Hindlimb muscle (tissue), 1 donor: ENCODE data around the gene EHMT2. TPM values are rescaled to one million over a fixed set of nuclear protein-coding genes. Genes with fewer than 3 reads are reported as not detected.

Experiments used
- DNase-seq: peaks from one replicate; pipeline ENCODE4 v3.0.0-alpha.2; 2013
- polyA plus RNA-seq: library from polyadenylated mRNA; unstranded; fragments of 120-200 nt; gene quantifications from one replicate; pipeline ENCODE4 v1.2.1, GENCODE V29; 2013; ENCODE audit not compliant: insufficient read length

EHMT2 gene
- polyA plus RNA-seq, 1 donor, result 33.6 TPM

DNA sequence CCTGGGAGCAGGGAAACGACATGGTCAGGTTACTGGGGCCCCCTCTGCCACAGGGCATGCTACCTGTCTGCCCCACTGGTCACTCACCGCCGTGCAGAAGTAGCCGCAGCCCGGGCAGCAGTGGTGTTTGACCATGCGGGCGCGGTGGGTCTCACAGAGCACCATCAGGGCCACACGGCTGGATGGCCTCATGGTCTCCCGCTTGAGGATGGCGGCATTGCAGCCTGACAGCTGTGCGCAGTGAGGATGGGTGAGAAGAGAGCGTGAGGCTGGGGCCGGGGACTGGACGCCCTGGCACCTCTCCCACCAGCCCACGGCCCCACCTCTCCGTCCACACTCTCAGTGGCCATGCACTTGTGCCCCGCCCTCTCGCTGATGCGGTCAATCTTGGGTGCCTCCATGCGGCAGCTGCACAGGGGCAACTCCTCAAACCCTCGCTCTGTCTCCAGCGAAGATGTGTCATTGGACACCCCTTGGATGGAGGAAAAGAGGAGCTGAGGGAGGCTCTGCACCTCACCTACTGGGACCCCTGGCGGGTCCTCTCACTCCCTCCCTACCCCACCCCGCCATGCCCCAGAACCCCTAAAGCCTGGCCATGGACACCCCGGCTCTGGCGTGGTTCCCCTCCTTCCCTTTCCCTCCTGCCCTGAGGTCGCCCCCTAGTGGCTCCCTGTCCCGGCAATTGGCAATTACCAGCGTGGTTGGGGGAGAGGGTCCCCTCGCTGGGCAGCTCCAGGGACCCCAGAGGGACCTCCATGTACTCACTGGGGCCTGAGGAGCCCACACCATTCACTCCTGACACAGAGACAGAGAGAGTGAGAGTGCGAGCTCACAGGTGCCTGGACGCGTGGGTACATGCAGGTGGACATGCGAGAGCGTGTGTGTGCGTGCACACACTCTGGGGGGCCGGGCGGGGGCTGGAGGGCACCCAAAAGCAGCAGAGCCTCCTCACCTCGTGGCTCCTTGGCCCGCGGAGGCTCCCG is 8.9 kb downstream of the EHMT2 start:
- DNase-seq, result no peak

DNA sequence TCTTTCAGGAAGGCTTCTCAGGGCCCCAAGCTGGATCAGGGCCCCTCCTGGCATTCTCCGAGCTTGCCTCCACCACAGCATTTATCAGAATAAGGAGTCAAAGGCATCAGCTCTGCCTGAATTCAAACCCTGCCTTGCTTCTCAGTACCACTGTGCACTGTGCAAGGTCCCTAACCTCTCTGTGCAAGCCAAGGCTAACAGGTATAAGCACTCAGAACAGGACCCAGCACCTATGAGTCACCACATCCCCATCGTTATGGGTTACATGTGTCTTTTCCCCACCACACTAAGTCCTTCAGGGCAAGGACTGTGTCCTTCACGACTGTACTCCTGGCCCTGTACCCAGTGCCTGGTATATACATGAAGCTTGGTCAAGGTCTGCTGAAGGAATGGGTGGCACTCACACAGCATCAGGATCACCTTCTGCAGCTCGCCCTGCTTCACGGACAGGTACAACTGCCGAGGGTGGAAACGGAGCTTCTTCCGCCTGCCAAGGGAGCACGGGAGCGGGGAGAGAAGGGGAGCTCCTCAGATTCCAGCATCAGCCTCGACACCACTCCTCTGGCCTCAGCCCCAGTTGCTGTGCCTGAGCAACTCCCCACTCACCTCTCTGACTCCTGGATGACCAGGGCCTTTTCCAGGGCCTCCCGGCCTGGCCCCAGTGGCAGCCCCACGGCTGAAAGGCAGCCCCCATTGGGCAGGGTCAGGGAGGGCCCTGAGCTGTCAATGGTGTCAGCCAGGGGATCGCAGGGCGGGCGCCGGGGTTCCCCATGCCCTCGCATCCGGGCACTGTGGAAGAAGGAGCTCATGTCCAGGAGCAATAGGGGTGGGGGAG is 10.1 kb downstream of the EHMT2 start:
- DNase-seq, result no peak

DNA sequence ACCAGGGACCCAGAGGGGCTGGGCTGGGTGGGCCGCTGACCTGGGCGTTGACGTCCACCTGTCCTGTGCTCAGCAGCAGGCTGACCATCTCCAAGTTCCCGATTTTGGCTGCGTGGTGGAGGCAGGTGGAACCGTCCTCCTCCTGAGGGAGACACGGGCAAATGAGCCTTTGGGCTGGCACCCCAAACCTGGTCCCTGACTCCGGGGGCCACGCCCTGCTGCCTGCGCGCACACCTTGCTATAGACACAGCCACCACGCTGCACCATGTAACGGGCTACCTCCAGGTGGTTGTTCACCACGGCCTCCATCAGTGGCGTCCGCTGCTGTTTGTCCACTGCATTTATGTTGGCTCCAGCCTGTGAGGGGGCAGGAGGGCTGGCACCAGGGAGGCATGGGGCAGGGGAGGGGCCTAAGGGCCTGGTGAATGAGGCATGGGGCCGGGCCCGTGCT is 10.9 kb downstream of the EHMT2 start:
- no peak for DNase-seq

DNA sequence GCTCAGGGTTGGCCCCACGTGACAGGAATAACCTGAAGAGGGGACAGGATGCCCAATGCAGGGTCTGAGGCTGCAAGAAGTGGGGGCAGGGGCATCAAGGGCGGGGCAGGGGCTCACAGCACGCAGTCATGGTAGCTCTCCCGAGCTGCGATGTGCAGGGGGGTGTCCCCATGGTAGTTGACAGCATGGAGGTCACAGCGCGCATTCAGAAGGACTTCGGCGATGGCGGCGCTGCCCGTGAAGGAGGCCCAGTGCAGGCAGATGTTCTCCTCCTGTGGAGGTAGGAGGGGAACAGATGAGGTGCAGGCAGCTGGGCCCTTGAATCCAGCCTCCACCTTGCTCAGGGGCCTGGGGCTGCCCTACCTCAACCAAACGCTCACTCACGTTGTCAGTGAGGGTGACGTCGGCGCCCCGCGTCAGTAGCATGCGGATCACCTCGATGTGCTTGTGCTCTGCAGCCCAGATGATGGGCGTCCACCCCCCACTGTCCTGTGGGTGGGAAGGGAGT is 12.9 kb downstream of the EHMT2 start:
- no peak for DNase-seq

DNA sequence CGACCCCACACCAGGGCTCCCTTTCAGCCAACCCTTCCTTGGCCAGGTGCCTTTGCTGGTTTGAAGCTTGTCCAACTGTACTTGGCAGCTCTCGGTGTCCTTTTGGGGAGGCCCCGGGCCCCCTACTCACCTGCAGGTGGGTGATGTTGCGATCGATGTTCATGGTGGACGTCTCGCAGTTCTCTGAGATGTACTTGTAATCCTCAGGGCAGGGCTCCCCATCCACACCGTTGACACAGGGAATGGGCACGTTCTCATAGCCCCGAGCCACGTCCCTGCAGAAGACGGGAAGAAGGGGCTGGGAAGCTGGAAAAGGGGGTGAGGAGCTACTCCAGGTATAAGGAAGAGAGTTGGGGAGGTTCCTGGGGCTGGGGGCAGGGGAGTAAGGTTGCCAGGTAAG is 13.8 kb downstream of the EHMT2 start:
- DNase-seq, result no peak

DNA sequence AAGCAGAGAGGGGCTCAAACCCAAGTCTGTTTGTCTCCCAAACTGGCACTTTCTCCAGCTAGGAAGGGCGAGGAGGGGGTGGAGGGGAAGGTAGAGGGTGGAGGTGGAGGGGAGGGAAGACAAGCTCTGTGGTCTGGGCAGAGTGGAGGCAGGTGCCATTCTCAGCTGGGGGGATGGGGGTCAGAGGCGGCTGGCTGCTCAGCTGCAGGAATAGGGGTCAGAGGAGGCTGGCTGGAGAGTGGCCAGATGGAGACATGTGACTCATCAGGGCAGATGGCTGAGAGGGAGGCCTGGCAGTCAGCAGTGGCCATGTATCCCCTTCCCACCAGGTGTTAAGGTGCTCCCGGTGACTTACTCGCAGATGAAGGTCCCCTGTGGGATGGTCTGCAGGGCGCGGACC is 15.2 kb downstream of the EHMT2 start:
- DNase-seq, result no peak

DNA sequence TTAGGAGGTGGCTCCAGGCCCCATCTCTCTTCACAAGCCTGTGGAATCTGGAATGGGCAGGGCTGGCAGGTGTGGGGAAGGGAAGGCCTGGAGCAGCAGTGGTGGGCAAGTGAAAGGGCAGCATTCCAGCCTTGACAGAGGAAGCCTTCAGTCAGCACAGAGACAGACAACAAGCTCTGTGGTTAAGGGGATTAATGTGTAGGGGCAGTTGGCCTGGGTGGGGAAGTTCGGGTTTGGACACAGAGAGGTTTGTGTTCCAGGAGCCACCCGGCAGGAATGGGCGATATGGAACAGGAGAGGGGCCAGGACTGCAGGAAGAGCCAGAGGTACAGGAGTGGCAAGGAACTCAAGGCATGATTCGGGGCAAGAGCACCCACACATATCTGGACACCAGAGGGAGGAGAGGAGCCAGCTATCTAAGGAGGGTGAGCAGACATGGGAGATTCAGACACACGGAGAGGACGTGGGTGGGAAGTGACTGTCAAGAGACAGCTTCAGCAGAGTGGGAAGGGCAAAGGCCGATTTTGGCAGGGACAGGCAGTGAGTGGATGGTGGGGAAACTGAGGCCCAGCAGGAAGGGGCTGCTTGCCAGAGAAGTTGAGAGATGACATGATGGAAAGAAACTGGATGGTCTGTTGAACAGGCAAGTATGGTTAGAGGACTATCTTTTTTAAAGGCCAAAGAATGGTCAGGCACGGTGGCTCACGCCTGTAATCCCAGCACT is 16.2 kb downstream of the EHMT2 start:
- DNase-seq, result no peak

DNA sequence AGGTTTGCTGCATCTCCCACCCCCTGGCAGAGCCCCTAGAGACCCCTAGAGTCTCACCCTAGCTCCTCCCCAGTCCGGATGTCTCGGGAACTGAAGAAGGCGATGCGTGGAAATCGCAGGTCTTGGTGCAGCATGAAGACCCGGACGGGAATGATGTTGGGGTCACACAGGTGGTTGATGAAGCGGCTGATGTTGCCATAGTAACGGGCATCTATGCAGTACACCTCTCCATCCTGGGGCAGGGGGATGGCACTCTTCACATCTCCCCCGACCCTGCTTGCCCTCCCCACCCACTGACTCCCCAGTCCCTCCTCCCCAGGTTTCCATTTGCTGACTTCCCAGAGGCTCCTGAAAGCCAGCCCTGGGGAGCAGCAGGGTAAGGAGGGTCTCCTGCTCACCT is 16.9 kb downstream of the EHMT2 start:
- no peak for DNase-seq

DNA sequence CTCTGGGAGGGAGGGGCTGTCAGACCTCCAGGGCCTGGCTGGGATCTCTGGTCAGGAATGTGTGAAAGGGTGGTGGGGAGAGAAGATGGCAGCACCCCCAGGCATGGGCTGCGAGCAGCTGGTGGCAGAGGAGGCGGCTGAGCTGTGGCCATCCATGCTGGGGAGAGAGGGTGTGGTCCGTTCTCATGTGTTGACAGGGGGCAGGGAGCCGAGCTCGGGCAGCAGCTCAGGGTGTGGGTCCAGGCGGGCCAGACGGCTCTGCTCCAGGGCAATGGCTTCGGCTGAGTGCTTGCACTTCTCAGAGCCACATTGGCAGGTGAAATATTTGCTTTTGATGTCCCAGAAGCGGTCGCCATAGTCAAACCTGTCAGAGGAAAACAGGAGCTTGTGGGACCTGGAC is 17.6 kb downstream of the EHMT2 start:
- DNase-seq, result no peak

DNA sequence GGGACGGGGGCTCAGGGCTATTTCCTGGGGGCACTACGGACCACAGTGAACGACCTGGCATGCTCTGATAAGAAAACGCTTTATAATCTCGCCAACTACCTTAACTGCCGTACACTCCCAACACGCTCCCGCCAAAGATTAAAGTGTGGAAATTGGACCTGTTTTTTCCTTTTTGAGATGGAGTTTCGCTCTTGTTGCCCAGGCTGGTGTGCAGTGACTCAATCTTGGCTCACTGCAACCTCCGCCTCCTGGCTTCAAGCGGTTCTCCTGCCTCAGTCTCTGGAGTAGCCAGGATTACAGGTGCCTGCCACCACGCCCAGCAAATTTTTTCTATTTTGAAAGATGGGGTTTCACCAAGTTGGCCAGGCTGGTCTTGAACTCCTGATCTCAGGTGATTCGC is 18.4 kb downstream of the EHMT2 start:
- no peak for DNase-seq

DNA sequence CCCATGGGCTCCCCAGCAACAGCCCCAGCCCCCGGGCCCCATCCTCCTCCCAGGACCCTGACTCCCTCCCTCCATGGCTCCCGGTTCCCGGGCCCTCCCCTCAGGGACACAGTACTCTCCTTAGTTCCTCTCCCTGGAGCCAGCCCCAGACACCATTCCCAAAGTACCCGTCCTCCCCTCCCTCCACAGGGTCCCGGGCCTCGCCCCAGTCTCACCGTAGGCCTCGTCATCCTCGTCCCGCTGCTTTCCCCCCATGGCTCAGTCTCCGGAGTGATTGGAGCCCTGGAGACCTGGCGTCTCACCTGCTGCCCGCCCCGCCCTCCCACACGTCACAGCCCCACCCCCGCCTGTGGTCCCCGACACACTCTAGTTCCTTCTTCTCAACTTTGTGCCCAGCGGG is 18.8 kb downstream of the EHMT2 start, which contains the start of gene SLC44A4:
TSS of gene SLC44A4 (minus strand) at position 272 of the 400 bp plus-strand sequence. CDS start at position 255, 17 bp downstream.
- no peak for DNase-seq

DNA sequence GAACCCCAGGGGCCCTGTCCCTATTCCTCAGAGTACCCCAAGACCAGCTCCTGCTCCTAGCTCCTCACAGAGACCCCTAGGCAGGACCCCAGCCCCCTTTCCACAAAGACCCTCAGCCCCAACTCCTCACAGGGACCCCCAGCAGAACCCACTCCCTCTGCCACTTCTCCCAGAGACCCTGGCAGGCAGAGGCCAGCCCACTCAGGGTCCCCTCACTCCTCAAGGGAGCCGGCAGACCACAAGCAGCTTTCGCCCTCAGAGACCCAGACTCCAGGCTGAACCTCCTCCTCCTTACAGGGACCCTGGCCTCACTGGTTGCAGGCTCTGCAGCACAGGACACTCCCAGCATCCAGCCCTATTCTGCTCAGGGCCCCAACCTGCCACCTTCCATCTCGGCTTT is 19.3 kb downstream of the EHMT2 start:
- DNase-seq, result no peak

DNA sequence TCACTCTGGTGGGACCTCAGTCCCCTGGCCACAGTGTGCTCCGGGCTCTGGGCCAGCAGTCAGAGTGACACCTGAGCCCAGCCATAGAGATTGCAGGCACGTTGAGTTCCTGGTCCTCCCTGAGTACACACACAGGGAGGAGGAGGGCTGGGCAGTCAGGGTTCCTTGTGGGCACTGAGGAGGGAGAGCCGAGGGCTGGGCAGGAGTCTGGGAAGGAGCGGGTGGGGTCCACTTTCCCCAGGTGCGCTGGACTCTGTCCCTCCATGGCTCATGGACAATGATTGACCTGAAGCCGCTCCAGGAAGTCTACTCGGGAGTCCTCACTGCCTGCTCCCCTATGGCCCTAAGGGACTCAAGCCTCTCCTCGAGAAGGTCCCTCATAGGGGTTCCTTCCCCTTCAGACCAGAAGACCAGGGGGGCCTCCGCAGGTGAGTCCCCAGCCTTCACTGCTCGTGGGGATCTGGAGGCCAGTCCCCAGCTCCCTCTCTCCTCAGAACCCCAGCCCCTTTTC is 19.8 kb downstream of the EHMT2 start:
- no peak for DNase-seq

DNA sequence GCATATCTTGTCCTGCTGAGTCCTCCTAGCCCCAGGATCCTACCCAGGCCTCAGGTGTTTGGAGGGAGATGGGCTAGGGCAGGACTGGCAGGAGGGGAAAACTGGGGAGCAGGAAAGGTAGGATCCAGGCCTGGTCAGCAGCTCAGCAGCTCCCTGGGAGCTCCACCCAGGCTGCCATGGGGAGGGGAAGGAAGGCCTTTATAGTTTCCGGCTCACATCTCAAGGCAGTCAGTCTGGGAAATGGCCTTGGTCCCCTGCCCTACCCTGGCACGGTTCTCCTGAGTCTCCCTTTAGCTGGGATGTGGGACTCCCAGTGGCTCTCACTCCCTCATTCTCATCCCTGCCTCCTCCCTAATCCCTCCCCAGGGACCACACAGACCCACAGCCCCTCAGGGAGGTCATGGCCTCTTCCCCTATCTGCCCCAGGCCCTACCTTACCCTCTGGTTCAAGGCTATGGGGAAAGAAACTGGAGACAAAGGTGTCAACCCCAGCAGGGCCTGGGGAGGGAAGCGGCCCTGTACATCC is 20.3 kb downstream of the EHMT2 start:
- DNase-seq, result no peak

DNA sequence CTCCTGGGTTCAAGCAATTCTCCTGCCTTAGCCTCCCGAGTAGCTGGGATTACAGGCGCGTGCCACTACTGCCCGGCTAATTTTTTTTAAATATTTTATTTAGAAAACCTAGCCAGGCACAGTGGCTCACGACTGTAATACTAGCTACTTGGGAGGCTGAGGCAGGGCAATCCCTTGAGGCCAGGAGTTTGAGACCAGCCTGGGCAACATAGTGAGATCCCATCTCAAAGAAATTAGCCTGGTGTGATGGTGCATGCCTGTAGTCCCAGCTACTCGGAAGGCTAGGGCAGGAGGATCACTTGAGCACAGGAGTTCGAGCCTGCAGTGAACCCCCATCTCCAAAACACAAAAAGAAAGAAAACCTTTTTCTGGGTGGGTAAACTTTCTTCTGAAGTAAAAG is 21.1 kb downstream of the EHMT2 start:
- DNase-seq, result no peak

DNA sequence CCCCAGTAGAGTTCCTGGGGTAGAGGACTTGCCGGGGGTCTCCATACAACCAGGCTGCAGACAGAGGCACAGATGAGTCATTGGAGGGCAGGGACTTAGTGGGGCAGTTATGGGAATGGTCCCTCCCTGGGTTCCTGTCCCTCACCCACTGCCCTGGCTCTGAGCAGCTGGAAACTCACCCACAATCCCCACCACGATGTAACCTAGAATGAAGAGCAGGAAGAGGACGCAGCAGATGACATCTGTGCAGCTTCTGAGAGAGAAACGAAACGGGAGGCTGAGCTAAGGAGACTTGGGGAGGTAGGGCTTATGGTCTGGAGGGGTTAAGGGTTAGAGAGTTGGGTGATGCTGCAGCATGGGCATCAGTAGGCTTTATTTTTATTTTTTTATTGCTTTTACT is 21.6 kb downstream of the EHMT2 start:
- no peak for DNase-seq

DNA sequence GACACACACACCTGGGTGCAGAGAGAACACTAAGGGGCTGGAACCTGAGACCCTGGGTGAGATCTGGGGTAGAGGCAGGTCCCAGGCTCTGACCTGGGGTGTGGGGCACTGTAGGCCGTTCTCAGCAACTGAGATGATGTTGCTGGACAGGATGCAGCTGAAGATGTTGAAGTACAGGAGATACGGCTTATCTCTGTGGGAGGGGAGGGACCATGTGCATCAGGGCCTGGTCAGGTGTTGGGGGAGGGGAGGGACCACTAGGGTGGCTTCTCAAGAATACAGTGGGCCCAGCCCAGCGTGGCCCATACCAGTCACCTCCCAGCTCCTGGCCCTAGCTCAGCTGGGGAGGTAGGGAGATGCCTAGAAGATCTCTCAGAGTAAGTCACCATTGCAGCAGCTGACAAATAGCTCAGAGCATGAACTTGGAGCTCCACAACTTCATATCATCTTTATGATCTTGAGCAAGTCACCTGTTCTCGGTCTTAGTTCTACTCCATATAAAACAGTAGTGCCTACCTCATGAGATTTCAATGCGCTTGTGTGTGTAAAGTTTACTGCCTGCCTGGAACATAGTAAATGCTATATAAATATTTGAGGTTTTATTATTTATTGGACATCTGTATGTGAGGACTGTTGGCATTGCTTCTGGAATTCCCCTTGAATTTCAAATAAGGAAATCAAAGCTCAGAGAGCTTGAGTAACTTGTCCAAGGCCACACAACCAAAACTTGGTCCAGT is 22.5 kb downstream of the EHMT2 start:
- no peak for DNase-seq

DNA sequence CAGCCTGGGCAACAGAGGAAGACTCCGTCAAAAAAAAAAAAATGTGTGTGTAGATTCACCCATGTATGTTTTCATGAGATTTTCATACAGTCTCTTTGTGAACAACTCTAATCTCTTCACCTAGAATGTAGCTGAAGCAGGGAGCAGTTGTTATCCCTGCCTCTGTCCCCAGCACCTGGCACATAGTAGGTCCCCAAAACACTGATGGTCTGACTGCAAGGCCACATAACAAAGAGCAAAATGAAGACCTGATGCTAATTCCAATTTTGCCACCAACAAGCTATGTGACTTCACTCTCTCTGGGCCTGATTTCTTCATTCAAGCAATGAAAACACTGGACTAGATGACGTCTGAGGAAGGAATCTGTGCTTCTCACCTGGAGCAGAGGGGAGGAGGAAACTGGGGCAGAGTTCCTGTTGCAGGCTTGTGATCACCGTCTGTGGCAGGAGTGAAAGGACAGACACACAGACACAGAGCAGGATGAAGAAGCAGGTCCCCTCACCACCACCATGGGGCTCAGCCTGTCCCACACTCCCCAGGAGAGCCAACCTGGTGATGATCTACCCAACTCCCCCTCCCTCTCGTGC is 23.3 kb downstream of the EHMT2 start:
- no peak for DNase-seq

DNA sequence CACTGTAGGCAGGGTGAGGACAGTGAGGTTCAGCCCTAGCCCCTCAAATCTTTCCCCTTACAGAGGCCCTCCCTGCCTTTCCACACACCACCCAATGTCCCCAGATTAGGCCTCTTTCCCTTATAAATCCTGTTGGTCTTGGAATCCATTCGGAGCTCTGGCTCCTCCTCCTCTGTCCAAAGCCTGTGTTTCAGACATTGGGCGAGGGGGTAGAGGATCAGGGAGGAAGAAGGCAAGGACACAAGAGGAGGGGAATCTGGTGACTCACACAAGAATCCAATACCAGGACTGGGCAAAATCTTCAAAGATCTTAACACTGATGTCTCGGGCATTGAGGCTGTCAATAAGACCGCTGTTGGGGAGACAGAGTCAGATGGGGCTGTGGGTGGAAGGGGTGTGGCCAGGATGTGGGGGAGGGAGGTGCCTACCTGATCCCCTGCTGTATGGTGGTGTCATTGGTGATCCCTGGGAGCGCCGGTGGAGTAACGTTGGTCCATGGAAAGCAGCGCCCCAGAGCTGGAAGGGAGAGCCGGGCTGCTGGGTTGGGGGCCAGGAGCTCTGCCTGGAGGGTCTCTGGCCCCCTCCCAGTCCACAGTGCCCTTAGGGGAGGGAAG is 26.3 kb downstream of the EHMT2 start:
- DNase-seq, result no peak

DNA sequence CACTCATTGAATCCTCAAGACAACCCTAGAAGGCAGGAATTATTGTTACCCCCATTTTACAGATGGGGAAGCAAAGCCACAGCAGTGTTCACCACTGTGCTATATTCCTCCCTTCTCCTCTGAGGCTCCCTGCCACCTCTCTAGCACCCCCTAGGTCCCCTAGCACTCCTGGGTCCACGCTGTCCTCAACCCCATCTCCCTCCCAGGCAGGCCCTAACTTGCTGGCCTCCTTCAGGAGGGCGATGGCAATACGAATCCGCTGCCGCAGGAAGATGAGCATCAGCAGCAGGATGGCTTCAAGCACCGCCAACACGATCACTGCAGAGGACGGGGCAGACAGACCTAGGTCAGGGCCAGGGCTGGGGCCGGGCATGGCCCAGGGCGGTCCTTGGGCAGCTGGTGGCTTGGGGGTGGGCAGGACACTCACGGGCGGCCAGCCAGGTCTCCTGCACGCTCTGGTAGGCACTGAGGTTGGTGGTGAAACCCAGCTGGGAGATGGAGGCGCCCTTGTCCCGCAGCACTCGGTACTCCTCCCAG is 27.0 kb downstream of the EHMT2 start:
- DNase-seq, result no peak
